Fibroblast of villous mesenchyme (primary cell): Measurements from ENCODE around the gene TFAP2A. TPM values are rescaled to one million over a fixed set of nuclear protein-coding genes. Genes with fewer than 3 reads are reported as not detected.

ENCODE experiments used
- DNase-seq: peaks from one replicate; pipeline ENCODE4 v3.0.0-alpha.2; 2010; ENCODE audit warnings: low read depth
- H3K4me3 ChIP-seq: 2 replicates; pipeline ENCODE4 v1.5.1; 2011; ENCODE audit warnings: low read depth, mild to moderate bottlenecking, low read length
- CTCF ChIP-seq: IDR thresholded peaks from 2 replicates; pipeline ENCODE4 v1.5.1; 2012; ENCODE audit warnings: low read depth, mild to moderate bottlenecking, low read length; ENCODE audit not compliant: insufficient read depth
- total RNA-seq: library from RNA; depleted of rRNA; stranded (reverse); fragments of >200 nt; gene quantifications from 2 replicates; pipeline ENCODE4 v1.2.3, GENCODE V29; 2012

Gene TFAP2A
- total RNA-seq, 1 donor, result 13.8 TPM

DNA sequence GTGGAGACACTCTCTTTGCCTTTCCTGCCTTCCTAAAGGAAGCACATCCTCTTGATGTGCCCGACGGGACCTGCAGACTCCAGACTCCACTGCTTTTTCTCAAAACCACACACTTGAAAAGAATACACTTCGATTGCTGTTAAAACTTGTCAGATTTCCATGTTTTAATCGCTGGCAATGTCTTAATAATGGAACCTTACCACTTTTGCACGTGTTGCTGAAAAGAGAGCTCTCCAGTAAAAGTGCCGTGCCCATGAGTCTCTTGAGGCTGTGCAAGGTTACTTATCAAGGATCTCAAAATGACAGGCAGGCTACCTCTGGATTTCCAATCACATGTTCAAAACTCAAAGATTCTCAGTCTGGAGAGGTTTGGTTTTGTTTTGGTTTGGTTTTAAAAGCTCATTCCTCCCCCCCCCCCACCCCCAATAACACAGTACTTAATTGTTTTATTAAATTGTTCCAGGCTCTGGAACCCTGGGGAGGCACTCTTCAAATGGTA lies 12.0 kb upstream of the TFAP2A start:
- DNase-seq, result no peak
- H3K4me3 ChIP-seq, result peak overlapping the region; percentile 46
- TF ChIP-seq CTCF, result no peak

- H3K4me3 ChIP-seq, result peak overlapping the region; percentile 46
- peak; percentile 23 for DNase-seq
- TF ChIP-seq CTCF, result no peak
These were observed 11.3 kb upstream of the TFAP2A start for GRCh38 chr6:10425975-10426780.

- DNase-seq, result peak; percentile 7
- no peak for TF ChIP-seq CTCF
- peak overlapping the region; percentile 46 for H3K4me3 ChIP-seq
These were observed 10.5 kb upstream of the TFAP2A start for GRCh38 chr6:10425176-10425974.

DNA sequence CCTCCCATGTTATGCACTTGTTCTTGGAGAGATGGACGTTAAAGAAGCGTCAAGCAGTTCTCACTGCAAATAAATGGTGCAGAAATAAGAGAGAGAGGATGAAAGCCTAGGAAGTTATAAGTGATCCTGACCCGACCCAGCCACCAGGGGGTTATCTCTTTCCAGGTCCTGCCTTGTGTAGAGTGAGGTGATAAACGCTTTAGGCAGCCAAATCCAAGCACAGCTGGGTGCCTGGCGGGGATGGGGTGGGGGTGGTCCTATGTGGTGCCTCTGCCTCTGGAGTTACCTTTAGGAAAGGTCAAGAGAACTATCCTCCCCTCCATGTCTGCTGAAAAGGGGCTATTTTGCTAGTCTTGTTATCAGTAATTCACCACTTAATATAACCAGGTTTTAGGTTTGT lies 9.2 kb upstream of the TFAP2A start:
- no peak for TF ChIP-seq CTCF
- H3K4me3 ChIP-seq, result no peak overlapping the region
- no peak for DNase-seq

- no peak for TF ChIP-seq CTCF
- no peak for DNase-seq
- H3K4me3 ChIP-seq, result no peak overlapping the region
These were observed 7.8 kb upstream of the TFAP2A start for GRCh38 chr6:10422737-10423034.

DNA sequence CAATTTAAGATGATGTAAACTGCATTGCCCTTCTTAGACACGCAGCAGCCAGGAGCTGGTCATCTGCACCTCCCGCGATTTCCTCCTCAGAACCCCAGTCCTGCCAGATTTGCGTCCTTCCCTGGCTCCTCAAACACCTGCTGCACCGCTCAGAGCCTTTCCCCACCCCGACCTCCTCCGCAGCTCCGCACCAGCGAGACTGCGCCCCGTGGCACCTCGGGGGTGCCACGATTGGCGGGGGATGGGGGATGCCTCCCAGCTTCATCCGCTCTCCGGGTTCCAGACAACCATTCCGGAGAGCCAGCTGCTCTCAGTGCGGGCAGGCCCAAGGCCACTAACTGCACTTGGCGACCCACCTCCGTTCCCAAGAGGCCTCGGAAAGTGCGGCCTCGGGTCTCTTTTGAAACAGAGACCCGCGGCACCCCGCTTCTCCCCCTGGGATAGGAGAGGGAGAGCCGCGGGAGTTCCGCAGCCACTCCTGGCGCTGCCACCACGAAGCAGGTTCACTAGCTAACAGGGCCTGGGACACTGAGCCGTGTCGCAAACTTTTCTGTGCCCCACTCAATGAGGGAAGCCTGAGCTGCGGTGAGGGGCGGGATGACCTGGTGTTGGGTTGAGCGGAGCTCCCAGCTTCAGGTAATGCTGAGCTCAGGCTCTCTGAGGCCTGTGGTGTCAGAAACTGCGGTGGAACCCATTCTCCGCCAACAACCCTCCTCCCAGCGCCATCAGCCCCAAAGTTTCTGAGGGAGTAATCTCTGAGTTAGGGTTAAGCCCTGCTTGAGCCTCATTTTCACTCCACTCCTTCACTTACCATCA lies 7.3 kb upstream of the TFAP2A start:
- TF ChIP-seq CTCF, result no peak
- no peak for DNase-seq
- no peak overlapping the region for H3K4me3 ChIP-seq
